ENCODE data around the gene COL4A2.

GRCh38 chr13:110336108-110336507, 29.0 kb downstream of the COL4A2 start:
- no peak for TF ChIP-seq POLR2AphosphoS5 (IDR thresholded peaks at IDR 0.05; ENCODE audit: low read depth, low read length)
- no peak for TF ChIP-seq POLR2A (IDR thresholded peaks at IDR 0.05; ENCODE audit: low read depth, low read length)
- TF ChIP-seq TAF1 (IDR thresholded peaks at IDR 0.05; ENCODE audit: borderline replicate concordance, low read depth, low read length) = no peak
